Stimulated activated CD8-positive, alpha-beta memory T cell treated with anti-CD3 and anti-CD28 coated beads, Interleukin-12 subunit alpha, Interleukin-12 subunit beta, amount 100 ng/mL, for 1 hour (primary cell): ENCODE data around the gene CYB561D2.

Experiments used
- DNase-seq: peaks from one replicate; pipeline ENCODE4 v3.0.0-alpha.2; 2020; ENCODE audit warnings: low read depth

The CYB561D2 gene

DNA sequence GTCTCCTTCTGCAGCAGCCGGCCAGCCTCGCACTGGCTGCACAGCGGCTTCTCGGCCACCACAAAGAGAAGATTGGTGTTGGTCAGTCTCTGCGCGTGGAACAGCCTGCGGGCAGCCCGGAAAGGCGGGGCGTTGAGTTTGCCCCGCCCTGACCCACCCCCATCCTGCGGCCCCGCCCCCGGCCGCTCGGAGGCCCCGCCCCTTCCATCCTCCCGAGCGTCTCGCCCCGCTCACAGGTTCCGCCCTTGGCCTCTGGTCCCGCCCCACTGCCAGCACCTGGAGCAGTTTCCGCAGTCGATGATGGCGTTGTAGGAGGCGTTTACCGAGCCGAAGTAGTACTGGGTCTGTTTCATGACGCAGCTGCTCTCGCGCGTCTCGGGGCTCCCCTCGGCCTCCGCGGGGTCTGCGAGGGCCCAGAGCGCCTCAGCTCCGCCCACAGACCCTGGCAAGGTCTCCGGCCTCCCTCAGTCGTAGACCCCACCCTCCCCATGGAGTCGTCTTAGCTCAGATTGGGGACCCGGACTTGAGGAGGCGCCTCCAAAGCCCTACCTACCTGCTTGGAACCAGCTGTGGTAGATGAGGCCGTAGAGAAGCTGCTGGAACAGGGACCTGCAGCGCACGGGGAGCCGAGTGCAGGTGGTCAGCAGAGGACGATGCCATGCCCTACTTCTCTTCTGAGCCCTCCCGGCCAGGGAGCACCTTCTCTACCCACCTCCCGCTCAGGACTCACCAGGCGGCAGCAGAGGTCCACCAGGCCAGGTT is 14.6 kb downstream of the CYB561D2 start:
- DNase-seq: peak; percentile 88

DNA sequence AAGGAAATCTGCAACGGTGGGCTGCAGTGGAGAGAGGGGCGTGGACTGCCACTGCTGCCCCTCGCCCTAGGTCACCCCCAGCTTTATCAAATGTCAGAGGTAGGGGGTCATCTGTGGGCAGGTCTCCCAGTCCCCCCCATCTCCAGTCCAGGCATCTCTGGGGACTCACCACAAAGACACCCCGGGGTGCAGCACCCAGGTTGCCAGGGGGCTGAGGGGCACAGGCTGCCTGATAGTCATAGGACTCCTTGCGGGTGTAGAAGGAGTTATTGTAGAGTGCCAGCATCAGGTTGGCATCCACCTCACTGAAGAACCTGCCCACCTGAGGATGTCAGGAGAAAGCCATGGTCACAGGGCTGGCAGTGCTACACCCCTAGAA is 15.2 kb downstream of the CYB561D2 start:
- no peak for DNase-seq

DNA sequence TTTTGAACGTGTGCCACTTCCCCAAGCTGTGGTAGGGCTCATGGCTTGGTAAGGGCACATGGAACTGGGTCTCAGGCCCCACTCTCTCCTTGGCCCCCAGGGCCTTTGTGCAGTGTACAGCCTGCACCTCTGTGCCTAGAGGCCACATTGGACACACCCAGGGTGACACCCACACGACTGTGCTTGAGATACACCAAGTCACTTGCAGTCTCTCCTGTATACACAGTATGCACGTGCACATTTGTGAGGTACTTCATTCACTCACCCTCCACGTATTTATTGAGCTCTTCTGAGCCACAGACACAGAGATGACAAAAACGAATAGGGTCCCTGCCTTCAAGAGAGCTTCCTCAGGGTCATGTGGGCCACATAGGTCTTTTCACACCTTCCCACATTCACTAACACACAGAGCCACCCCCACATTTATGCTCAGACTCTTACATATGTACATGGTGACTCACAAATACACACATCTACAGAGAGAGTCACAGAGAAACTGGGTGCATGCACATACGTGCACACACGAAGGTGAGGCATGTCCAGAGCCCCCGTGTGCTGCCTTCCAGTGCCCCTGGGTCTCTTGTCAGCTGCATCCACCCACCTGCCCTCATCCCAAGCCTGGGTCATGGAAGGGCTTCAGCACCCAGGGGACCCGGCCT is 18.5 kb downstream of the CYB561D2 start:
- no peak for DNase-seq

DNA sequence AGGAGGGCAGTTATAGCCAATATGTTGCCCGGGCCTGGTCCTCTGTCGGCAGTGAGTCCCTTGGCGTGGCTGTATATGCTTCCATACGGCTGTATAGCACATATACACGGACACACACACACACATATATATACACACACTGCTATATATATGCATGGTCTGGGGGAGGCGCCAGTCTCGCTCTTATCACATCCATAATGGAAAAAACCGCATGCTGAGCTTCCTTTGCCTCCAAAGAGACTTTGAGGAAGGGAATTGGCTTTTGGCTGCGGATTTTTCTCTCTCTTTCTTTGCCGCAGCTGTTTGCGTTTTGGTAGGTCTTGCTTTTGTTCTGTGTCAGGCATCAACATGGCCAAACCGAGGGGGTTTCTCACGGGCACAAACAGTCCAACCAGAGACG is 19.9 kb downstream of the CYB561D2 start:
- no peak for DNase-seq

DNA sequence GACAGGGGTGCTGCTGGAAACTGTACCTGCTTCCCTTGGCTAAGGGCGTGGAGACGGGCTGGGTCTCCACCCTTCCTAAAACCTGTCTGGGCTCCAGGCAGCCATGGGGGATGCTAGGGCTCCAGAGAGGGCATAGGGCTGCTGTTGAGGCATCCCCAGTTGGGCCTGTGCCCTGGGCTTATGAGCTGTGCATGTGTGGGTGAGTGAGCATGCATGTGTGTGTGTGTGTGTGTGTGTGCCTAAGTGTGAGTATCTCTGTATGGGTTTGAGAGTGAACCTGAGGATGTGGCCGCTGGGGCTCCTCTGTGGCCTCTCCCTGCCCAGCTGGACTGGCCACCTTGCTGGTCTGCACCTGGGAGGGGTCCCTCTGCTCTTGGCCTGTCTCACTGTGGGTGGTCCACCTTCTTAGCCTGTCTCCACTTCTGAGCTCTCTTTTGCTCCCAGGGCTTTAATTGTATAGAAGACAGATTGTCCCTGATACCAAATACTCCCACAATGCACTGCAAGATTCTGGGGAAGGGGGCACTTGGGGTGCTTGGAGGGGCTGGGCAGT is 20.5 kb downstream of the CYB561D2 start:
- no peak for DNase-seq

DNA sequence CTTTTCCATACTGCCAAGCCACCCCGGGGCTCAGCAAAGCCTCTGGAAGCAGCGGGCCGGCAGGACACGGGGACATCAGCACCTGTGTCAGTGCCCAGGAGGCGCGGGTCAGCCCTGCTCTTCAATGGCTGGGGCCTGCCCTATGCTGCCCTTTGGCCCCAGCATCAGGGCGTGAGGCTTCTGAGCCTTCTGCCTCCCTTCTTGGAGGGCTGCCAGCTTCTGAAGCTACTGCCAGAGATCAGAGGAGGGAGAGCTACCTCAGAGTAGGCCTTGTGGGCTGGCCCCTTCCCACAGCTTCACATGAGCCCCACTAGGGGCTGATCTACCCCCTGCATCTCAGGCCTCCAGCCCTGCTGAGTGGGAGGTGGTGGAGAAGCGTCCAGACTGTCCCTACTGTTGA is 21.7 kb downstream of the CYB561D2 start:
- DNase-seq: no peak

DNA sequence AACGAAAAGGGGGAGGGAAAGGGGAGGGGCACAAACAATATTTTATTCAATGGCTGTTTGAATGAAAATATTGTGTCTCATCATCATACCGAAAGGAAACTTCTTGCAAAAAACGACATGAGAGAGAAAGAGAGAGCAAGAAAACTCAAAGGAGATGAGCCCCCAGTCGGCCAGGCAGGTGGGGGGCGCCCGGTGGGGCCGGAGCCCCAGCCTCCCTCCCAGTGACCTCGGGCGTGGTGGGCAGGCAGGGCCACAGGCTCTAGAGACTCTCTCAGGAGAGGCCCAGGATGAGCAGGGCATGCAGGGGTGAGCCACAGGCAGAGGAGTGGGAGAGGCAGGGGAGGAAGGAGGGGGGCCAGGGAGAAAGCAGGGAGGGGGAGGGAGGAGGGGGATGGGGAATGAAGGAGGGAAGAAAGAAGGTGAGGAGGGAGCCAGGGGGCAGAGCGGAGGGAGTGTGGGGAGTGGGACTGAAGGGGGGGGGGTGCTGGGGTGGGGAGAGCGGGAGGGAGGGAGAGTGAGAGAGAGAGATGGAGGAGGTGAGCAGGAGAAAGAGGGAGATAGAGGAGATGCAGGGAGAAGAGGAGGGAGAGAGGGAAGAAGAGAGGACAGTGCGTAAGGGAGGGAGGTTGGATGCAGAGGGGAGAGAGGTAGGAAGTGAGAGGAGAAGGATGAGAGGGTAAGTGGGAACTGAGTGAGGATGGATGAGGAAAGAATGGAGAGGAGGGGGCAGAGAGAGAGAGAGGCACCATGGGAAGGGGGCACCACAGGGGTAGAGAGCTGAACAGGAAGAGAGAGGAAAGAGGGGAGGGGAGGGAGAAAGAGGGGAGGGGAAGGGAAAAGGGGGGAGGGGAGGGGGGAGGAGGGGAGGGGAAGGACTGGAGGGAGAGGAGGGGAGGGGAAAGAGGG is 22.7 kb downstream of the CYB561D2 start:
- DNase-seq: no peak

DNA sequence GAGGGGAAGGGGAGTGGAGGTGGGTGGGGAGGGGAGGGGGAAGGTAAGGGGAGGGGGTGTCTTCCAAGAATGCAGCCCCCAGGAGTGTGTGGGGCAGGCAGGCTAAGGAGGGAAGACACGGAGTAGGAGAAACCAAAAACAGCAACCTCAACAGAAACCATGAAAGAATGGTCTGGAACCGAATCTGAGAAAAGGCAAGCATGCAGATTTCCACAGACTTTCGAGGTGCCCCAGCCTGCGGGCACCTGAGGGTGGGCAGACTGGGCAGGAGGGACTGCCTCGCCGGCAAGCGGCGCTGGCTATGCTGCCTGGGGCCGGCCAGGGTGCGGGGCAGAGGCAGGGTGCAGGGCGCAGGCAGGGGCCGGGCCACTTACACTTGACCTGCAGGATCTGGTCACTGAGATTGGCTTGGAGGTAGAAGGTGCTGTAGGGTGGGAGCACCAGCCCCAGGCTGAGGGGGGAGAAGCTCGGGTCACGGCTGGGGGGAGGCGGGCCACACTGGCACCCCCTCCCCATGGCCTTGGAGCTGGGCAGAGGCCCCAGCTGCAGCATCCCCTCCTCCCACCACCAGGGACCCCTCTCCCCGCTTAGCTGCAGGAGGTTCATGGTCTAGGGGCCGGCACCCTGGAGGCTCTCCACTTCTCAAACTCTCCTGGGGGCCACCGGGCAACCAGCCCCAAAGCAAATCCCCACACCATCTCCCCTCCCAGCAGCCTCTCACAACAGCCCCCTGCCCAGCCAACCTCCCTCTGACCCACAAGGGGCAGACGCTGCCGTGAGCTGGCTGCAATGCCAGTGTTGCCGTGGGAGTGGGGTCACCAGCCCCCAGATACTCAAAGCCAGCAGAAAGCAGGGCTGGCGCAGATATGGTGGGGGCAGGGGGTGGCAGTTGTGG is 23.9 kb downstream of the CYB561D2 start:
- DNase-seq: no peak

DNA sequence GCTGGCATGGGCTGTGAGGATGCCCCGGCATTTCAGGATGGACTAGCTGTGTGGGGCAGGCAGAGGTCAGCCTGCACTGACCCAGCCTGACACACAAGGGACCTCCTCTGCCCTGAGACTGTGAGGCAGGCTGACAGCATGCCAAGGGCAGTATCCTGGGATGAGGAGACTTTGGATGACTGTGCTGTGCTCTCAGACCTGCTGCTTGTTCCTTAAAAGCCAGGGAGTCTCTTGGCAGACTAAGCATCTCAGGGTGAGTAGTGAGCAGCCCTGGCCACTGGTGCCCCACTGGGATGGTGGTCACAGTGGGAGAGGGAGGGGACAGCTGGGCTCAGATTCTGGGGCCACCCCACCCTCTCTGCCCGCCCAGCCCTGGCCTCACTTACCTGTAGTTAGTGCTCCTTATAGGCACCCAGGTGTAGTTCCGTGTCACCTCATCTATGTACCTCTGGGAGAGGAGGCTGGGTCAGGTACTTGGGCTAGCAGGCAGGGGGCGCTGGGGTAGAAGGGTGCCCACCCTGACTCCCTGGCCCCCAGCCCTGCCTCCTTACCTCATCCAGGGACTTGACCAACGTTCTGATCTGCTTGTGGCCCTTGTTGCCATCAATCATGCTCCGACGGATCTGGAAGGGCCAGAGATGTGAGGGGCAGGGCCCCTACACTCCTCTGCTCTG is 24.7 kb downstream of the CYB561D2 start:
- DNase-seq: no peak

DNA sequence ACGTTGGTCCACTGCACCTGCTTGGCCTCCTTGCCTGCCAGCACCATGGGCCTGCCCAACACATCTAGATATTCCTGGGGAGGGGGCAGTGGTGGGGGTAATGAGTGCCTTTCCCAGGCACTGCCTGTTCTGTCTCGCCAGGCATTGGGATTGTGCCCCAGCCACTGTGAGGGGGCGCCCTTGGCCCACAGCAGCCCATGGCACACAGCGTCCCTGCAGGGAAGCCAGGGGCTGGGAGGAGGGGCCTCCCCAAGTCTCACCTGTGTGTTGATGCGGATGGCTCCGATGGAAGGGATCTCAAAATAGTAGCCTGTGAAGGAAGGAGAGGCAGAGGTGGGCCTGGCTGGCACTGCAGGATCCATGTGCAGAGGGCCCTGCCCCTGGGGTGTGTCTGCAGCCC is 27.4 kb downstream of the CYB561D2 start:
- no peak for DNase-seq

DNA sequence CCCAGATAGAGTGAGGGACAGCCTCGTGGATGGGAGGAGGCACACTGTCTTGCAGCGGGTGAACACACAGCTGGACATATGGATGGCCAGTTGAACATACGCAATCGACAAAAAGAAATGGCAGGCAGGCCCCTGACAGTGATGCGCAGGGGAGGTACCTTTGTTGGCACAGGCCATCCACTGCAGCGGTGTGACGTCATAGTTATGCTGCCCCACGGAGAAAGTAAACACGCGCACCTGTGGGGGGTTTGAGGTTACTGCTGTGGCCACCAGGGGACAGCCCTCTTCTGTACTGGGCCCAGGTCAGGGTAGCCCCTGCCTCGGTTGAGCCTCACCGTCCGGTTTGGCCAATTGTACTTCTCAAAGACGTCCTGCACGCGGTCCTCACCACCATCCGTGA is 28.1 kb downstream of the CYB561D2 start:
- DNase-seq: no peak

DNA sequence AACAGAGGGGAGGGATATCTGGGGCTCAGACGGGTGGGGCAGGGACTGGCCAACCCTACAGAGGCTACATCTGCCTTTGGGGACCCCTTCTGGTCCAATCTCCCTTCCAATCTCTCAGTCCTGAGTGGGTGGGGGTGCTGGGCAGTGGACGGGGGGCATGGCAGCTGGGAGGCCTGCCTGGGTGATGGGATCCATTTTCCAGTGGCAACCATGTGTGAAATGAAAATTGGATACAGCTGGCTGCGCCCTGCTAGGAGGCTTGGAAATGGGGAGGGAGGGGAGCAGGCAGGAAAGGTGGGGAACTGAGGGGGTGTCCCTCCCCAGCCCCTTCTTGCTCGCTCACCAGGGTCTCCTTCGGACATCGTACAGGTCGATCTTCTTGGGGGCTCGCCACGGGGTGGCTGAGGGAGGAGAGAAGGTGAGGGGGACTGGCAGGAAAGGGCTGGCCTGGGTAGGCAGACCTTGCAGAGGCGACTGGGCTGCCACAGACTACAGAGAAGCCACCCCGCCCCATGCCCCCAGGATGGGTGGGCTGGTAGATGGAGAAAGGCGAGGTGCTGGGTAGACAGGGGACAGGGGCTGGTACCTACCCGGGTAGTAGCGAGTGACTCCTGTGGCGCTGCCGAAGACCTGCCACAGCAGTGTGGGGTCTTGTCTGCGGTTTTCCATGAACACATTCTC is 29.9 kb downstream of the CYB561D2 start:
- no peak for DNase-seq

DNA sequence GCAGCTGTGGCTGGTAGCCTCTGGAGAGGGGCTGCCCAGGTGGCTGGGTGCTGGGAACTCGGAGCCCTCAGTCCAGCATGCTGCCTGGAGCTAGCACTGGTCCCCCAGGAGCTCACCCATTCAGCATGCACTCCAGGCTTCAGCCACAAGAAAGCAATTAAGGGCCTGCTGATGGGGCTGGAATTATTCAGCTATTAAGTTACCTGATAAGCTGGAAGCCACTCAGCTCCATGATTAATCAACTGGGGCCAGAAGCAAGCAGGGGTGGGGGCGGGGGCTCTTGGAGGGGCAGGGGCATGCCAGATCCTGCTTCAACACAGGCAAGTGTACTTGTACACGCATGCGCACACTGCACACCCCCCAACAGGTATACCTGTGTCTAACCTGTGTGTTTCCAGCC is 30.7 kb downstream of the CYB561D2 start:
- DNase-seq: no peak

DNA sequence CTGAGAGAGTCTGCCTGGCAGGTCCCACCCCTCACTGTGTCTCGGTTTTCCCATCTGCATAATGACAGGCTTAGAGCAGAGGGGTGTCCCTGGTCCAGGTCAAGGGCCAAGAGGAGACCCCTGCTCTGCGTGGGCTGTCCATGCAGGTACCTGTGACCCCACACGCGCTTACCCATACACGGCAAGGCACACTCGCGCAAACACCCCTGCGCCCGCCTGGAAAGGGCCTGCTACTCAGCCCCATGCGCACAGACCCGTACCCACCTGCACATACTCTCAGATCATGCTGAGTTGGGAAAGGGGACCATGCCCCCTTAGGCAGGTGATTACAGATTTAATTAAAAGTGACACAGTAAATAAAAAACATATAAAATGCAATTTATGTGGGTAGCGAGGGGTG is 32.1 kb downstream of the CYB561D2 start:
- DNase-seq: no peak

DNA sequence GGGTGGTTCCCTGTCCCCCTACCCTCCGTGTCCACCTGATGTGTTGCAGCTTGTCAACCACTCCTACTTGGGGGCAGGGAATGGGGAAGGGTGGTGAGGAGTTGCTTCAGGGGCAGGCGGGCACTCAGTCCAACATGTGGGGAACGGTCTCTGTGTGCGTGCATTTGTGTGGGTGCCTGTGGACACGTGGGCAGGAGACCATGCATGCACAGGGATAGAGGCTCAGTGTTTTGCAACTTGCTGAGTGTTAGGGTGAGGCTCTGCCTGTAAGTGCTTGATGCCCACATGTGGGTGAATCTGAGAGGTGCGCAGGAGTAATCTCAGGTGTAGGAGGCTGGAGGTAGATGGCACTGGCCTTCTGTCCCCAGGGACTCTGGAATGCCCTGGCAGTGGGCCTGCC is 33.1 kb downstream of the CYB561D2 start:
- DNase-seq: no peak

DNA sequence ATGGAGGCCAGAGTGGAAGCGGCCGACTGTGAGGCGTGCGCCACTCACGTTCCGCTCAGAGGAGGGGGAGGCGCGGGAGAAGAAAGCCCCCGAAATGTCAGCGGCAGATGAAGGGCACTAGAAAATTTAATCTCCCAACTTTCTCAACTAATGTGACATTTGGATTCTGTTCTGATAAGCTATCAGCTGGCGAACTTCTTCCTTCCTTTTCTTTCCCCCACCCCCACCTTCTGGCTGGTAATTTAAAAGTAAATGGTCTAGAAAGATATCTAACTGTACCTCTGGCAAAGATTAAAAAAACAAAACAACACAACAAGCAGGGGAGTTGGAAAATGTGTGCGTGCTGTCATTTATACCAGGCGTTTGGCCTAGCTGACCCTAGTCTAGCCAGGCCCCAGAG is 35.1 kb downstream of the CYB561D2 start:
- DNase-seq: no peak

DNA sequence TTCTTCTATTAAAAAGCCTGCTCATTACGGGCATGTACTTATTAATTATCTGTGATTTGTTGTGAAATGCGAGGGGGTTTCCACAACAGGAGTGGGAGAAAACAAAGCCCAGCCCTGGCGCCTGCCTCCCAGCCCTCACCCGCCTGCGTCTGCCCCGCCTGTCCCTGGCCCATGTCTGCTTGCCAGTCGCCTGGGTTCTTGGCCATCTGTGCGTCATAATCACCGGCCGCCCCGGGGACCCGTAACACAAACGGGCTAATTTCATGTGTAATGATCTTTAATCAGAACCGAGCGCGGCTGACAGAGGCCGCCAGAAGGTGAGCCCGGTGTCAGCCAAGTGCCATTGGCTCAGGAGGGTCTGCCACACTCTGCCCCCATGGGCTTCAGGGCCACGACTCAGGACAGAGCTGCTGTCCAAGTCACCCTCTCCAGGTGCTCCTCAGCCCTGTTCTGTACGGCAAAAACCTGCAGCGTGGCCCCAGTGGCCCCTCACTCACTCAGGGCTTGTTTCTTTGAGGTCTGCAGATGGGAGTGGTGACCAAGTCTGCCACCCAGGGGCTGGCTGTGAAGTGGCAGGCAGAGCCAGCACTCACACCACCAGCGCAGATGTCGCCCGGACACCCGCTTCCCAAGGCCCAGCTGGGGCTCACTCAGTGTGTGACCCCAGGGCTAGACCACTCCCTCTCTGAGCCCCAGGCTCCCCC is 37.5 kb downstream of the CYB561D2 start:
- no peak for DNase-seq

DNA sequence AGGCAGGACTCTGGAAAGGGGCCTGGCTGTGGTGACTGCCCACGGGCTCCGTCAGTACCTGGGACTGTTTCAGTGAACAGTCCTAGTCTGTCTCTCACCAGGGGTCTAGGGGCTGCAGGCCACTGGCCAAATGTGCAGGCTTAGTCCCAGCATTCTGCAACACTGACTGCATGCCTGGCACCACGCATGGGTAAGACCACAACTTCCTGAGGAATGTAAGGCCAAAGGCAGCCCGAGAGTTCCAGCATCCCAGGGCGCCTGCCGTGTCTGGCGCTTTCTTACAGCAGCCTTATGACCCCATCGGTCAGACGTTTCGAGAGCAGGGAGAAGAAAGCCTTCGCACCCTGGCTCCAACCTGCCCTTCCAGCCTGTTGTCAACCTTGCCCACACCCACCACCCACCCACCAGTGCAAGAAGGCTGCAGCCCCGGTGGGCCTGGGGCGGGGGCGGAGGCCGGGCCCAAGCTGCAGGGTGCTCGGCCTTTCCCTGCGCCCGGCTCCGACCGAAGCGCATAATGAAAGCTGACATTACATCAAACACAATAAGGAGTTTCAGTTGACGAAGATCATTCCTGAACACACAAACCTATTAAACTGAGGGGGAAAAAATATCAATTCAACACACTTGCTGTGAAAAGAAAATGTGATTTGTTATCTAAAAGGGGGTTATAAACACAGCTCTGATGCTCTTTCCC is 38.2 kb downstream of the CYB561D2 start:
- DNase-seq: no peak

DNA sequence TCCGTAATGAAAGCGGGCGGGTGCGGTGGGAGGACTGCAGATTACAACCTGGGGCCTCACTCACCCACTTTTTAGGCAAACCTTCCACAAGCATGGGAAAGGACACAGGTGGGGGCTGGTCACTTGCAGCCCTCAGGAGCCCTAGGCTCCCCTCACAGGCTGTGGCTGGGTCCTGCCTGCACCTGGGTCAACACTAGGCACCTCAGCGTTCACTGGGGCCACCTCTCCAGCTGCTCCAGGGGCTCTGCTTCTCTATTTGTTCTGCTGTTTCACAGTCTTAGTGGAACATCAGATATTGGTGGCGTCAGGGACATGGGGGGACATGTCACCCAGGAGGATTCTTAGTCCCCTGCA is 38.7 kb downstream of the CYB561D2 start:
- DNase-seq: no peak
